Stimulated activated effector memory CD8-positive, alpha-beta T cell treated with anti-CD3 and anti-CD28 coated beads, Interleukin-12 subunit alpha, Interleukin-12 subunit beta, amount 100 ng/mL, for 72 hours (primary cell): ENCODE measurements around the gene PRKG2.

Source experiments
- ATAC-seq: fragments of 150-1000 bp; cut with Tn5 transposase; 2 replicates; pipeline ENCODE4 v1.10.0; 2021
- DNase-seq, 2 donors: peaks; one replicate each; pipeline ENCODE4 v3.0.0; 2021 to 2022; ENCODE audit warnings: low spot score in 2 of 2
- H3K27ac Mint-ChIP-seq: one replicate; pipeline ENCODE4 v1.8.0; 2022; ENCODE audit warnings: mild to moderate bottlenecking, mixed read lengths
- H3K36me3 Mint-ChIP-seq: one replicate; pipeline ENCODE4 v1.8.0; 2022; ENCODE audit warnings: mild to moderate bottlenecking, mixed read lengths
- H3K4me1 Mint-ChIP-seq: one replicate; pipeline ENCODE4 v1.8.0; 2022; ENCODE audit warnings: mixed read lengths
- H3K4me3 Mint-ChIP-seq: one replicate; pipeline ENCODE4 v1.8.0; 2022; ENCODE audit warnings: mild to moderate bottlenecking, mixed read lengths
- H3K9me3 Mint-ChIP-seq: one replicate; pipeline ENCODE4 v1.8.0; 2022; ENCODE audit warnings: mixed read lengths

Gene PRKG2

DNA sequence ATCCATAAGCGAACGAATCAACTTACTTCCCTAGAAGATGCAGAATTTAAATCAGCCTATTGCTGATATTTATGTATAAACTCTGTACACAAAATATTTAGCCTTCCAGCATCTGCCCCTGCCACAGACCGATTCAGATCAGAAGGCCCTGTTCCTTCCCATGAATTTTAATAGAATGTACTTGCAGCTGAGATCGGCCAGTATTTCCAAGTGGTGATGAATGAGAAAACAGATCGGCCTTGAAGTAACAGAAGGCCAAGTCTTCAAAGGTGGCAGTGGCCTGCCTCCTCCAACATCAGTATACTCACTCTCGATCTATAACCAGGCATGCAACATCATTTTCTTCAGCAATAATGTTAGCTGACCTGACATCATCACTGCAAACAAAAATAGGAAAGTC, 66.4 kb downstream of the PRKG2 start:
- H3K9me3 Mint-ChIP-seq: no peaks in the 10 kb centered on the region
- DNase-seq (no peak), ATAC-seq (no peak)
- H3K4me3 Mint-ChIP-seq: no peak overlapping the region
- no peaks in the 10 kb centered on the region for H3K4me1 Mint-ChIP-seq
- H3K27ac Mint-ChIP-seq: no peak overlapping the region
- no peaks in the 10 kb centered on the region for H3K36me3 Mint-ChIP-seq

DNA sequence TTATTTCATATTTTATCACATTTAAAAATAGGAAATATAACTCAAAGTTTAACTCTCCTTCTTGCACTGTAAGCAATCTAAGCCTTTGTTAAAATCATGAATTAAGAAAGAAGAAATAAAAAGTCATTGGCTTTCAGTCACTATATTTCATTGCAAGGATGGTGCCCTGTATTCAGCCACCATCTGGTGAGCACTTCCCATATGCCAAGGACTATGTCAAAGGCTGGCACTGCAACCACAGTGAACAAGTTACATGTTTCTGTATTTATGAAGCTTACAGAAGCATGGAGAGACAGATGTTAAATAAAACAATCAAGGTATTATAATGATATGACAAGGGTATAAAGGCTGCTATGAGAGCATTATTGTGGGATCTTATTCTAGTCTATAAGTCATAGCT, 68.6 kb downstream of the PRKG2 start:
- DNase-seq (no peak), ATAC-seq (no peak)
- no peak overlapping the region for H3K4me3 Mint-ChIP-seq
- H3K36me3 Mint-ChIP-seq: no peaks in the 10 kb centered on the region
- no peaks in the 10 kb centered on the region for H3K9me3 Mint-ChIP-seq
- no peaks in the 10 kb centered on the region for H3K4me1 Mint-ChIP-seq
- no peak overlapping the region for H3K27ac Mint-ChIP-seq

DNA sequence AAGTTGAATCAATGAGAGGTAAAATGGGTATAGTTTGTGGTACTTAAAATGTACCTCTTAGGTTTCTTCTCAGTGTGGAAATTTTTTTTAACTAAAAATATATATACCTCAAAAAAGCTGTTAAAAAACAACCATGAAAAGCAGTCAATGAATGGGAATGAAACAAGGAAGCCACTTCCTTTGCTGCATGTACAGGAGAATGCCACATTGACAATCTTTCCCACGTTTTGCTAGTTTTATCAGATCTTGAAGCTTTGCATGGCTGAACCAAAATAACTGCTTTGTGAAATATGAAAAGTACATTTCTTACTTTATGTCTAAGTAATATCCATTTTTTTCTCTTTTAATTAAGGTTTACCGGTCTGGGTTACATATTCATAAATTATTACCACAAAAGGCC, 71.8 kb downstream of the PRKG2 start:
- Mint-ChIP-seq H3K4me3 (no peak overlapping the region), H3K4me1 (no peaks in the 10 kb centered on the region), H3K9me3 (no peaks in the 10 kb centered on the region), H3K36me3 (no peaks in the 10 kb centered on the region), H3K27ac (no peak overlapping the region)
- ATAC-seq (no peak), DNase-seq (no peak)

DNA sequence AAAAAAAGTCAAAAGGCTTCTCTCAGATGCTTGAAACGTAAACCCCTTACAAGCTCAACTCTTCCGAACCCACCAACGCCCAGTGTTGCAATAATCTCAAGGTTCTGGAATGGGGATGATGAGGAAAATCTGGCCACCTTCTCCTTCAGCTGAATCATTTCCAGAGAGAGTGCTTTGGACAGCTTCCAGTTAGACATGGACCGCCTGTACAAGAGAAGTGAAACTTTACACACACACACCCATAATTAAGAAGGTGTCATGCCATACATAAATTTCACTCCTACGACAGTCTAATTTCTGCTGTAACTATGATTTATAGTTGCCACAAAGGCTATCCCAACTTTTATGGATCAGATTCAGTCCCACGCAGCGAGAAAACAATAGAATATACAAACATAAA, 72.3 kb downstream of the PRKG2 start:
- no peaks in the 10 kb centered on the region for H3K4me1 Mint-ChIP-seq
- H3K9me3 Mint-ChIP-seq: no peaks in the 10 kb centered on the region
- H3K4me3 Mint-ChIP-seq: no peak overlapping the region
- H3K27ac Mint-ChIP-seq: no peak overlapping the region
- DNase-seq (no peak), ATAC-seq (no peak)
- no peaks in the 10 kb centered on the region for H3K36me3 Mint-ChIP-seq

DNA sequence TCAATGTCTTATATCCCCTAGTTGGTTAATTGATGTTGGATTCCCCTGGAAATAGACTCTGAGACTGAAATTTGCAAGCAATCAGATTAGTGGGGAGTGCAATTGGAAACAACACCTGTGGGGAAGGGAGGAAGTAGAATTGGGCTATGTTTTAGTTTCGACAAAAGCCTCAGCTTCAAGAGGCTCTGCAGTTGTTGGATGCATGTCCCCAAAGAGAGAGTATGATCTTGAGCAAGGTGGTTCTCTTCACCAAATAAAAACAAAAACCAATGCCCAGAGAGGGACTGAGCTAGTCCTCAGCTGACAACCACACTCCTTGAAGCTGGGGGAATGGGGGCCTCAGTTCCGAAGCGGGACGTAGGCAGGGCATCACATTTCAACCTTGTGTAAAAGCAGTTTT, 77.1 kb downstream of the PRKG2 start:
- no peak overlapping the region for H3K27ac Mint-ChIP-seq
- no peak overlapping the region for H3K4me3 Mint-ChIP-seq
- no peaks in the 10 kb centered on the region for H3K9me3 Mint-ChIP-seq
- H3K4me1 Mint-ChIP-seq: no peaks in the 10 kb centered on the region
- H3K36me3 Mint-ChIP-seq: no peaks in the 10 kb centered on the region
- DNase-seq (no peak), ATAC-seq (no peak)

DNA sequence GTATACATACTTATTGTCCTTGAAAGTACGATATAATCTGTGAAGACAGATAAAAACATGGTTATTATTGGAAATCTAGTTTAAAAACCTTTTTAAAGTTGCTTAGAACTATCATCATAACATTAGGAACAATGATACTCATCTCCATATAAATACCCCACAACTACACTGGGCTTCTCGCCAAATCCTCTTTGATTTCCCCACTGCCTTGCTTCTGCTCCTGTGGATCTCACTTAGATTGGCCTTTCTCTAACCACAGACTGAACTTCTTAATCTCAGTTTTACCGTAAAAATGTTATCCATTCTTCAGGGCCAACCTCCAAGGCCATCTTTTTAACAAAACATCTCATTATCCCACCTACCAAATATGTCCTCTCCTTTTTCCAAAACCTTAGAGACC, 77.6 kb downstream of the PRKG2 start:
- ATAC-seq: no peak
- DNase-seq: no peak
- Mint-ChIP-seq H3K4me1 (no peaks in the 10 kb centered on the region), H3K36me3 (peaks cover 4% of the 10 kb centered on the region), H3K9me3 (no peaks in the 10 kb centered on the region), H3K4me3 (no peak overlapping the region), H3K27ac (no peak overlapping the region)

DNA sequence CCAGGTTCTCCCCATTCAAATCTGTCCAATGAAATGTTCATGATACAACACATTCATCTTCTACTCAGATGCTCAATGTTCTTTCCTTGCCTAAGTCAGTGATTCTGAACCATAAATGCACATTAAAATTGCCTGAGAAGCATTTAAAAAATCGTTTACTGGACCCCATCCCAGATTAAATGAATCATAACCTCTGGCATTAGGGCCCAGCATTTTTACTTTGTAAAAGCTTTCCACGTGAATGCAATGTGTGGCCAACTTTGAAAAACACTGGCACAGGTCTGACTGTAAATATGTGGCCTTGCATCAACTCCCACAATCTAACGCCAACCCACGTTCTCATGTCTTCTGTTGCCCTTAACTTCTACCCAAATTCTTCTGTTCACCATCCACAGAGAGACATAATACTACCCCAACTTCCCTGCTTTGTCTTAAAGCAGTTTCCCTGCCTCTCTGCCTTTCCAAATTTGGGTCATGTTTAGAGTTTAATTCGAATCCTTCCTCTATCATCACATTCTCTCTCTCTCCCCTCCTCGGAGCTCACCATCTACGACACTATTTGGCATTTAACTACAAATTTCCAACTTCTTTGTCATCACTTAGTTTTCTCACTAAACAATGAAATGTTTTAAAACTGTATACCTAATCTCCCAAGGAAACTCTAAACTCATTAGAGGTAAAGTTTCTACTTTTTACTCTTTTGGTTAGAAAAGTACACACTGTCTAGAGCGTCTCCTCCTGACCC, 78.7 kb downstream of the PRKG2 start:
- H3K4me3 Mint-ChIP-seq: no peak overlapping the region
- H3K9me3 Mint-ChIP-seq: no peaks in the 10 kb centered on the region
- no peak overlapping the region for H3K27ac Mint-ChIP-seq
- ATAC-seq (no peak), DNase-seq (no peak)
- H3K4me1 Mint-ChIP-seq: no peaks in the 10 kb centered on the region
- H3K36me3 Mint-ChIP-seq: peaks cover 5% of the 10 kb centered on the region

DNA sequence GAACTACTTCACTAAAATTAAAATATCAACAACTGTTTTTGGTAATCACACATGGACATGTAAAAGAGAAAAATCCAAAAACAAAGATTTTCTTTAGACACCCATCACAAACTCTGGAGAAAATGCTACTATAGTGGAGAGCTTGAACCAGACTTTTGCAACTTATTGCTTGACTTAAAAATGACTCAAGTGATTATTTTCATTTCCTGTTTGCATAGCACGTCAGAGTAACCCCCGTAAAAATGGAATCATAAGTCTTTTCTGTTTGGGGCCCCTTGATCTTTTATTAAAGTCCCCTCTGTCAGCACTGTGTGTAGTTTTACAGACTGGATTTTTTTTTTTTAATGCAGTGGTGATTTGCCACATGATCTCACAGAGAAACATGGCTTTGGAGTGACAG, 79.5 kb downstream of the PRKG2 start:
- Mint-ChIP-seq H3K9me3 (no peaks in the 10 kb centered on the region), H3K4me1 (no peaks in the 10 kb centered on the region), H3K27ac (no peak overlapping the region), H3K4me3 (no peak overlapping the region), H3K36me3 (peaks cover 5% of the 10 kb centered on the region)
- no peak for ATAC-seq
- no peak for DNase-seq

DNA sequence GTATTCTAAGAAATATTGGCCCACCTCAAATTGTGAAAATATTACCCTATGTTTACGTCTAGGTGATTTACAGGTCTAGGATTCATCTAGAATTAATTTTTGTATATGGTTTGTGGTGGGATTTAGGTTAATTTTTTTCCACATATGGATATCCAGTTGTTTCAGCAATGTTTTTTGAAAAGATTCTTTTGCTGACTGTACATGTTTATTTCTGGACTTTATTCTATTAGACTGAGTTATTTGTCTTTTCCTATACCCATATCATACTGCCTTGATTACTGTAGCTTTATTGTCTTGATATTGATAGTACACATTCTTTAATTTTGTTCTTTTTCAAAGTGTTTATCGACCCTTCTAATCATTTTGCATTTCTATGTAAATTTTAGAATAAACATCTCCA, 83.5 kb downstream of the PRKG2 start:
- Mint-ChIP-seq H3K4me1 (no peaks in the 10 kb centered on the region), H3K27ac (no peak overlapping the region), H3K4me3 (no peak overlapping the region), H3K9me3 (no peaks in the 10 kb centered on the region), H3K36me3 (peaks cover 5% of the 10 kb centered on the region)
- DNase-seq (no peak), ATAC-seq (no peak)

DNA sequence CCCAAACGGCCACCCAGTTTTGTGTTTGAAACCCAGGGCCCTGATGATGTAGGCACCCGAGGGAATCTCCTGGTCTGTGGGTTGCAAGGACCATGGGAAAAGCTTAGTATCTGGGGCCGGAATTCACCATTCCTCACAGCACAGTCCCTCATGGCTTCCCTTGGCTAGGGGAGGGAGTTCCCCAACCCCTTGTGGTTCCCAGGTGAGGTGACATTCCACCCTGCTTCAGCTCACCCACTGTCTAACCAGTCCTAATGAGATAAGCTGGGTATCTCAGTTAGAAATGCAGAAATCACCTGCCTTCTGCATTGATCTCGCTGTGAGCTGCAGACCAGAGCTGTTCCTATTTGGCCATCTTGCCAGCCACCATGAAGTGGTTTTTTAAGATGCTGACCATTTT, 84.0 kb downstream of the PRKG2 start:
- ATAC-seq (no peak), DNase-seq (no peak)
- H3K4me1 Mint-ChIP-seq: no peaks in the 10 kb centered on the region
- peaks cover 5% of the 10 kb centered on the region for H3K36me3 Mint-ChIP-seq
- H3K9me3 Mint-ChIP-seq: no peaks in the 10 kb centered on the region
- H3K4me3 Mint-ChIP-seq: no peak overlapping the region
- no peak overlapping the region for H3K27ac Mint-ChIP-seq

DNA sequence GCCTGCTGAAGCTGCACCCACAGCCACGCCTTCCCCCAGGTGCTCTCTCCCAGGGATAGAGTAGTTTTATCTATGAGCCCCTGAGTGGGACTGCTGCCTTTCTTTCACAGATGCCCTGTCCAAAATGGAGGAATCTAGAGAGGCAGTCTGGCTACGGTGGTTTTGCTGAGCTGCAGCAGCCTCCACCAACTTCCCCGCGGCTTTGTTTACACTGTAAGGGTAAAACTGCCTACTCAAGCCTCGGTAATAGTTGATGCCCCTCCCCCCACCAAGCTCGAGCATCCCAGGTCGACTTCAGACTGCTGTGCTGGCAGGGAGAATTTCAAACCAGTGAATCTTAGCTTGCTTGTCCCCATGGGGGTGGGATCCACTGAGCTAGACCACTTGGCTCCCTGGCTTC, 84.5 kb downstream of the PRKG2 start:
- no peak overlapping the region for H3K27ac Mint-ChIP-seq
- ATAC-seq: no peak
- H3K36me3 Mint-ChIP-seq: peaks cover 5% of the 10 kb centered on the region
- H3K9me3 Mint-ChIP-seq: no peaks in the 10 kb centered on the region
- H3K4me3 Mint-ChIP-seq: no peak overlapping the region
- DNase-seq: no peak
- no peaks in the 10 kb centered on the region for H3K4me1 Mint-ChIP-seq

DNA sequence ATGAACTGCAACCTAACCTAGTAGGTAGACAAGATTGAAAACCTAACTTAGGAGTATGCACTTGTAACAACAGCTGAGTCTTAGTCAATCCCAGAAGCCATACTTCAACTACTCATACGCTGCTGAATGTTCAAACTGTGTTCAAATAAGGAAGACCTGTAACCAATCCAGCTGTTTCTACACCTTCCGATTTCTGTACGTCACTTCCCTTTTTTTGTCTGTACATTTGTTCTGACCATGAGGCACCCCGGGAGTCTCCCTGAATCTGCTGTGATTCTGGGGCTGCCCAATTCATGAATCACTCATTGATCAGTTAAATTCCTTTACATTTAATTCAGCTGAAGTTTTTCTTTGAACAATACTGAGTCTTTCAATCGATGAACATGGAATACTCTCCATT, 95.0 kb downstream of the PRKG2 start:
- no peak for DNase-seq
- Mint-ChIP-seq H3K4me3 (no peak overlapping the region), H3K4me1 (no peaks in the 10 kb centered on the region), H3K36me3 (no peaks in the 10 kb centered on the region), H3K27ac (no peak overlapping the region), H3K9me3 (peaks cover 2% of the 10 kb centered on the region)
- no peak for ATAC-seq

DNA sequence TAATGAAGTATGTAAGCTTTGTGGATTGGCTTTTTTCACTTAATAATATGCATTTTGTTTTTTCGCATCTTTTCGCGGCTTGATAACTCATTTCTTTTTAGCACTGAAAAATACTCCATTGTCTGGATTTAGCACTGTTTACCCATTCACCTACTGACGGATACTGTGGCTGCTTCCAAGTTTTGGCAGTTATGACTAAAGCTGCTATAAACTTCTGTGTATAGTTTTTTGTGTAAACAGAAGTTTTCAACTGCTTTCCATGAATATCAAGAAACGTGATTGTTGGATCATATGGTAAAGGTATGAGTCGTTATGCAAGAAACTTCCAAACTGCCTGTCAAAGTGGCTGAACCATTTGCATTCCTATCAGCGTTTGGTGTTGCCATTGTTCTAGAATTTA, 96.9 kb downstream of the PRKG2 start:
- Mint-ChIP-seq H3K27ac (no peak overlapping the region), H3K4me3 (no peak overlapping the region), H3K4me1 (peaks cover 11% of the 10 kb centered on the region), H3K9me3 (peaks cover 2% of the 10 kb centered on the region), H3K36me3 (no peaks in the 10 kb centered on the region)
- ATAC-seq: no peak
- DNase-seq: no peak

DNA sequence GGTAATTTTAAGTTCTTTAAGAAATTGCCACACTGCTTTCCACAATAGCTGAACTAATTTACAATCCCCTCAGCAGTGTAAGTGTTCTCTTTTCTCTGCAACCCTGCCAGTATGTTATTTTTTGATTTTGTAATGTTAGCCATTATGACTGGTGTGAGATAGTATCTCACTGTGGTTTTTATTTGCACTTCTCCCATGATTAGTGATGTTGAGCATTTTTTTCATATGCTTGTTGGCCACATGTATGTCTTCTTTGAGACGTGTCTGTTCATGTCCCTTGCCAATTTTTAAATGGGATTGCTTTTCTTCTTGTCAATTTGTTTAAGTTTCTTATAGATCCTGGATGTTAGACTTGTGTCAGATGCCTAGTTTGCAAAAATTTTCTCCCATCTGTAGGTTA, 98.5 kb downstream of the PRKG2 start:
- H3K27ac Mint-ChIP-seq: no peak overlapping the region
- H3K9me3 Mint-ChIP-seq: peaks cover 2% of the 10 kb centered on the region
- H3K4me1 Mint-ChIP-seq: peaks cover 16% of the 10 kb centered on the region
- no peak for ATAC-seq
- no peak overlapping the region for H3K4me3 Mint-ChIP-seq
- H3K36me3 Mint-ChIP-seq: no peaks in the 10 kb centered on the region
- no peak for DNase-seq

DNA sequence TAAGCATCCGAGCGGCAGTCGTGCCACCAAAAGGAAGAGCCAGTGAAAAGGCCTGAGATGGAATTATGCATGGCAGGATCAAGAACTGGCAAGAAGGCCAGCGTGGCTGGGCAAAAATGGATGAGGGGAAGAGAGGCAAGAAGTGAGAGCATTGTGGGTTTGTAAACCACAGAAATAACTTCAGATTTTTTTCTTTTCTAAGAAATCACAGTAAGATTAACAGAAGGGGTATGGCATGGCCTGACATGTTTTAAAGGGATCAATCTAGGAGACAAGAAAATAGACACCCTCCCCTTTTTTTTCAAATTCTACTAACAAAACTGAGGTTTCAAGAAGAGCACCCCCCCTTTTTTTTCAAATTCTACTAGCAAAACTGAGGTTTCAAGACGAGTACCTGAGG, 102.0 kb downstream of the PRKG2 start:
- H3K27ac Mint-ChIP-seq: no peak overlapping the region
- no peaks in the 10 kb centered on the region for H3K36me3 Mint-ChIP-seq
- no peaks in the 10 kb centered on the region for H3K9me3 Mint-ChIP-seq
- no peak overlapping the region for H3K4me3 Mint-ChIP-seq
- ATAC-seq: no peak
- no peak for DNase-seq
- H3K4me1 Mint-ChIP-seq: peaks cover 16% of the 10 kb centered on the region

DNA sequence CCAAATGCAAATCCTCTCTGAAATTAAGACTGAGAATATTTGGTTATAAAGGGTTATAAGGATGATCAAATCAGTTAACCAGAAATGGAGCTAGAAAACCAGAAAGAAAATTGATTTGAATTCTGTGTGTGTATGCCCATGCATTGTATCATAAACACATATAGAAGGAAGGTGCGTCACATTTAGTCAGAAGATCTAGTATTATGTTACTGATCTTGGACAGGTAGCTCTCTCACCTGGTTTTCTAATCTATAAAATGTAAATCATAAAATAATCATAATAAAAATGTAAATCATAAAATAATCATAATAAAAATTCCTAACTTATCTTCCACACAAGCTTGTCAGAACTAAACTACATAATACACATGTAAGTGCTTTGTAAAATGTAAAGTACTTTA, 105.7 kb downstream of the PRKG2 start:
- Mint-ChIP-seq H3K4me3 (no peak overlapping the region), H3K9me3 (no peaks in the 10 kb centered on the region), H3K27ac (no peak overlapping the region), H3K36me3 (no peaks in the 10 kb centered on the region), H3K4me1 (peaks cover 15% of the 10 kb centered on the region)
- DNase-seq (no peak), ATAC-seq (no peak)

DNA sequence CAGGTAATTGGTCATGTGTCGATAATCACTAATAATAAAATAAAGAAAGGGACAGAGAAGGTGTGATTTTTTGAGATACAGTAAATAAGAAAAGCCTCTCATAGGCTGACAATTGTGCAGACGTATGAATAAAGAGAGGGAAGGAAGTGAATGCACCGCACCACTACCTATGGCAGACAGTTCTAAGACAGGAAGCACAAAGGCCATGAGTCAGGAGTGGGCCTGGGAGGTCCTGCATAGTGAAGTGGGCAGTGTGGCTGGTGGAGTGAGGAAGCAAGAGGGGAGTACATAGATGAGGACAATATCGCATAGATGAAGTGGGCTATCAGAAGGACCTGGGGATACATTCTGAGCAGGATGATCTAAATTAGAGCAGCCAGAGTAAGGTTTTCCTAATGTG, 108.9 kb downstream of the PRKG2 start:
- Mint-ChIP-seq H3K4me1 (no peaks in the 10 kb centered on the region), H3K9me3 (no peaks in the 10 kb centered on the region), H3K4me3 (no peak overlapping the region), H3K36me3 (no peaks in the 10 kb centered on the region), H3K27ac (no peak overlapping the region)
- ATAC-seq (peak; percentile 26), DNase-seq (no peak)
